ENCODE data around the gene LRP5. TPM values are rescaled to one million over a fixed set of nuclear protein-coding genes. Genes with fewer than 3 reads are reported as not detected.

LRP5 gene
- total RNA-seq, 4 donors from 2014 or later, result 21.5 to 75.0 (median 28.7) TPM

GRCh38 chr11:68341557-68342458 is 29.4 kb downstream of the LRP5 start:
- TF ChIP-seq CTCF (IDR thresholded peaks at IDR 0.05; ENCODE audit: low read depth), result no peak

DNA sequence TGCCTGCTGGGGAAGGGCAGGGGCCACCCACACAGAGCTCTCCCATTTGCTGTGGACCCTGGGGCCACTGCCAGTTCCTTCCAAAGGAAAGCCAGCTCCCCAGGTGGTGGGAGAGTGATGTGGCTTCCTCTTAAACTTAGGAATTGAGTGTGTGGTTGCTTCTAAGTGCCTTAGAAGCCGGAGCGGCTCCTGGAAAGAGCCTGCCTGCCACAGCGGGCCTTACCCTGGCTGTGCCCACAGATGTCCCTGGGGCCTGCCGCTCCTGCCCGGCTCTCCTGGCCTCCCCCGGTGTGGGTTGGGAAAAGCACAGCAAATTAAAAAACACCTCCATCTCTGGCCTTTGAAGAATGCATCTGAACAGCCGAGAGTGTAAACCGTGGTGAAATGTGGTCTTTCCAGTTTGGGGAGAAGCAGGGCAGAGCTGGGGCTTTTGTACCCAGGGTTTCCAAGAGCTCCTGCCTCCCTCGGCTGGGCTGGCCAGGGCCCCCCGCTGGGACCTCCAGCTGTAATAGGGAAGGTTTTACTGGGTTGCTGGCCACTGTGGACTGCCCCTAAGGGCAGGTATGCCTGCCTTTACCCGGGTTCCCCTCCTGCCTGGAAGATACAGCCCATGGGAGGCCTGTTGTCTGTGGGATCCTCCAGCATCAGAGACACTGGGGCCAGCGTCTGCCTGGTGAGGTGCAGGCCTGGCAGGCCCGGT is 30.2 kb downstream of the LRP5 start:
- no peak for TF ChIP-seq CTCF (IDR thresholded peaks at IDR 0.05; ENCODE audit: low read depth)

GRCh38 chr11:68343761-68344256 is 31.4 kb downstream of the LRP5 start:
- no peak for TF ChIP-seq CTCF (IDR thresholded peaks at IDR 0.05; ENCODE audit: low read depth)

DNA sequence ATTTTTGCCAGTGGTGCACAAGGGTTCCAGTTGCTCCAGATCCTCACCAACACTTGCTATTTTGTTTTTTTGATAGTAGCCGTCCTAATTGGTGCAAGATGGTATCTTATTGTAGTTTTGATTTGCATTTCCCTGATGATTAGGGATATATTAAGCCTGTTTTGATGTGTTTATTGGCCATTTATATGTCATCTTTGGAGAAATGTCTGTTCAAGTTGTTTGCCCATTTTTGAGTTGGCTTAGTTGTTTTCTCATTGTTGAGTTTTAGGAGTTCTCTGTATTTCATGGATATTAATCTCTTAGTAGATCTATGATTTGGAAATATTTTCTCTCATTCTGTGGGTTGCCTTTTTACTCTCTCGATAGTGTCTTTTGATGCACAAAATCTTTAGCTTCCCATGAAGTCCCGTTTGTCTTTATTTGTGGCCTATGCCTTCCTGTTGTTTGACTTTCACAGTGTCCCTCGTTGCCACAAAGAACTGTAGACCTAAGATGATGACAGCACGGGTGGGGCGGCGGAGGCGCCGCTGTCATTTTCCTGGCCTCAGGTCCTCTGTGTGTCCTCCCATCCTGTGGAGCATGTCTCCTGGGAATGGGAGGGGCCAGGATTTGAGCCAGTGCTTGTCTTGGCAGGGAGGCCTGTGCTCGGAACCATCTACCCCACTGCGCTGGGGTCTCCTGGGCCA is 33.5 kb downstream of the LRP5 start:
- no peak for TF ChIP-seq CTCF (IDR thresholded peaks at IDR 0.05; ENCODE audit: low read depth)

DNA sequence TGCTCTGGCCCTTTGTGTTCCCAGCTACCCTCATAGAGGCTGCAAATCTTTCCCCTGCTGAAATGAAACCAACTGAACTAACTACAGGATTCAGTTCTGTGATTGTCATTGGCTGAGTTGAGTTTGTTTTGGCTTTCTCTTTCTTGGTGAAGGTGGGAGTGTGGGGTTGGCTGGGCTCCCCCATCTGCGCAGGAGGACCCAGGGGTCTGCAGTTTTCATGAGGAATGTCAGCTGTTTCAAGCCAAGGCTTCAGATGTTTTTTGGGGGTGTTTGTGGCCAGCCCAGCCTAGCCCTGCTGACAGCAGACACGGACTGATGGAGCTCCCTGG is 34.0 kb downstream of the LRP5 start:
- TF ChIP-seq CTCF (IDR thresholded peaks at IDR 0.05; ENCODE audit: low read depth), result no peak

DNA sequence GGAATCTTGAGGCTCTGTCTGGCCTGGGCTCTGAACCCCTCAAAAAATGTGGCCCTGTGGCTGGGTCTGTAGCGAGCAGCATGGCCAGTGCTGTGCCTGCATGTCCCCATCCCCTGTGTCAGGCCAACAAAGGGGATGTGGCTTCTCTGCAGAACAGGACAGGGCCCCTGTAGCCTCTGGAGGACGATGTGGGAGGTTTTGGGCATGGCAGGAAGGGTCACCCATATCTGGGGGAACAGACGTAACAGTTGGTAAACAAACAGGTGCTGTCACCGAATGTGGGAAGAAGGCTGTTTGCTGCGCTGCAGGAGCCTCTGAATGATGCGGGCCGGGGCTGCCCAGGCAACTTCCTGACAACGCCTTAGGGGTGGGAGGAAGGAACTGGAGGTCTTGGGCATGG is 35.0 kb downstream of the LRP5 start:
- no peak for TF ChIP-seq CTCF (IDR thresholded peaks at IDR 0.05; ENCODE audit: low read depth)

DNA sequence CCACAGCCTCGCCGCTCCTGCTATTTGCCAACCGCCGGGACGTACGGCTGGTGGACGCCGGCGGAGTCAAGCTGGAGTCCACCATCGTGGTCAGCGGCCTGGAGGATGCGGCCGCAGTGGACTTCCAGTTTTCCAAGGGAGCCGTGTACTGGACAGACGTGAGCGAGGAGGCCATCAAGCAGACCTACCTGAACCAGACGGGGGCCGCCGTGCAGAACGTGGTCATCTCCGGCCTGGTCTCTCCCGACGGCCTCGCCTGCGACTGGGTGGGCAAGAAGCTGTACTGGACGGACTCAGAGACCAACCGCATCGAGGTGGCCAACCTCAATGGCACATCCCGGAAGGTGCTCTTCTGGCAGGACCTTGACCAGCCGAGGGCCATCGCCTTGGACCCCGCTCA is 35.5 kb downstream of the LRP5 start:
- no peak for TF ChIP-seq CTCF (IDR thresholded peaks at IDR 0.05; ENCODE audit: low read depth)
